Activated CD4-positive, alpha-beta T cell treated with anti-CD3 and anti-CD28 coated beads, Interleukin-2, amount 50 U/mL, for 4 hours (primary cell): ENCODE measurements around the gene MAGI2.

Experiments used
- DNase-seq, 2 experiments: peaks; one replicate each; pipeline ENCODE4 v3.0.0-alpha.2; 2020

MAGI2 gene

GRCh38 chr7:78768859-78769258 is 684.6 kb downstream of the MAGI2 start:
- no peak for DNase-seq

- DNase-seq: no peak
These were observed 687.3 kb downstream of the MAGI2 start for GRCh38 chr7:78765943-78766729.

GRCh38 chr7:78764571-78764970 is 688.9 kb downstream of the MAGI2 start:
- no peak for DNase-seq

GRCh38 chr7:78762625-78763024 is 690.8 kb downstream of the MAGI2 start:
- DNase-seq: no peak

- no peak for DNase-seq
These were observed 692.7 kb downstream of the MAGI2 start for GRCh38 chr7:78760620-78761355.

GRCh38 chr7:78752554-78752953 is 700.9 kb downstream of the MAGI2 start:
- no peak for DNase-seq

GRCh38 chr7:78751253-78751652 is 702.2 kb downstream of the MAGI2 start:
- no peak for DNase-seq

- DNase-seq: no peak
These were observed 704.3 kb downstream of the MAGI2 start for GRCh38 chr7:78749052-78749746.

- DNase-seq: no peak
These were observed 705.9 kb downstream of the MAGI2 start for GRCh38 chr7:78747592-78747991.

GRCh38 chr7:78746301-78746700 is 707.2 kb downstream of the MAGI2 start:
- DNase-seq: no peak

- DNase-seq: no peak
These were observed 710.8 kb downstream of the MAGI2 start for GRCh38 chr7:78742694-78743093.

GRCh38 chr7:78736548-78736947 is 716.9 kb downstream of the MAGI2 start:
- DNase-seq: no peak

GRCh38 chr7:78734626-78735025 is 718.8 kb downstream of the MAGI2 start:
- DNase-seq: no peak

- DNase-seq: no peak
These were observed 733.4 kb downstream of the MAGI2 start for GRCh38 chr7:78720066-78720465.

GRCh38 chr7:78718212-78718611 is 735.3 kb downstream of the MAGI2 start:
- no peak for DNase-seq

GRCh38 chr7:78716876-78717275 is 736.6 kb downstream of the MAGI2 start:
- DNase-seq: no peak

GRCh38 chr7:78714356-78714755 is 739.1 kb downstream of the MAGI2 start:
- DNase-seq: no peak

- no peak for DNase-seq
These were observed 741.4 kb downstream of the MAGI2 start for GRCh38 chr7:78712111-78712510.

GRCh38 chr7:78709658-78710057 is 743.8 kb downstream of the MAGI2 start:
- no peak for DNase-seq

GRCh38 chr7:78704504-78704903 is 749.0 kb downstream of the MAGI2 start:
- no peak for DNase-seq

GRCh38 chr7:78703391-78703790 is 750.1 kb downstream of the MAGI2 start:
- no peak for DNase-seq

- no peak for DNase-seq
These were observed 750.7 kb downstream of the MAGI2 start for GRCh38 chr7:78702770-78703169.

GRCh38 chr7:78695826-78696225 is 757.6 kb downstream of the MAGI2 start:
- no peak for DNase-seq

GRCh38 chr7:78691584-78691983 is 761.9 kb downstream of the MAGI2 start:
- no peak for DNase-seq
